K562 (cell line): ENCODE data around the gene TMEM50B. TPM values are rescaled to one million over a fixed set of nuclear protein-coding genes. Genes with fewer than 3 reads are reported as not detected.

ENCODE experiments used
- ATF1 ChIP-seq, 2 experiments: fragments of 450-650 bp in 1 of 2; IDR thresholded peaks; 2 replicates each; pipeline ENCODE4 v1.6.1; 2016; ENCODE audit warnings: missing compliant biosample characterization in 1 of 2, missing genetic modification characterization in 1 of 2
- CSDE1 ChIP-seq, 2 experiments: fragments of 450-650 bp; IDR thresholded peaks; 2 replicates each; pipeline ENCODE4 v1.6.1; 2016; ENCODE audit warnings: mild to moderate bottlenecking in 1 of 2
- HDAC2 ChIP-seq: fragments of 450-650 bp; IDR thresholded peaks from 2 replicates; pipeline ENCODE4 v1.6.1; 2016; ENCODE audit warnings: mild to moderate bottlenecking
- ILF3 ChIP-seq: fragments of 450-650 bp; IDR thresholded peaks from 2 replicates; pipeline ENCODE4 v1.6.1; 2018; ENCODE audit warnings: antibody characterized with exemption, mild to moderate bottlenecking, moderate library complexity, borderline replicate concordance
- MAZ ChIP-seq, 2 experiments: fragments of 450-650 bp in 1 of 2; sonication (generic) in 1 of 2; formaldehyde crosslinking; IDR thresholded peaks in 1 of 2; conservative IDR thresholded peaks in 1 of 2; 2 replicates each; pipeline versions ENCODE4 v1.4.0 to v1.5.0; 2020; ENCODE audit warnings: mild to moderate bottlenecking in 1 of 2, missing genetic modification reagents in 1 of 2
- POLR2A ChIP-seq: fragments of 450-650 bp; conservative IDR thresholded peaks from 2 replicates; pipeline ENCODE4 v1.6.1; 2016
- RHOXF2B ChIP-seq: fragments of 250-450 bp; sonication (Bioruptor Pico); conservative IDR thresholded peaks from 2 replicates; pipeline ENCODE4 v1.5.1; 2021
- ZC3H8 ChIP-seq: fragments of 450-650 bp; IDR thresholded peaks from 2 replicates; pipeline ENCODE4 v1.6.1; 2017
- ZNF121 ChIP-seq: sonication (generic); formaldehyde crosslinking; conservative IDR thresholded peaks from 2 replicates; pipeline ENCODE4 v1.8.0; 2022; ENCODE audit warnings: missing genetic modification reagents
- polyA plus RNA-seq, 8 experiments: library from polyadenylated mRNA; depleted of rRNA in 4 of 8; stranded (reverse) in 5 of 8; unstranded in 3 of 8; fragments of >200 nt; fragmentation: Nextera tagmentation in 2 of 8; fragmentation: Illumina TruSeq in 1 of 8; extraction: Ambion mirVana in 2 of 8; extraction: Trizol in 1 of 8; gene quantifications; 2 replicates each; pipeline versions ENCODE4 v1.2.1 to v1.2.3, GENCODE V29; 2011 to 2014; ENCODE audit warnings: inconsistent platforms in 1 of 8, missing spikeins in 1 of 8
- total RNA-seq, 7 experiments: library from RNA; depleted of rRNA in 6 of 7; stranded (reverse); fragments of >200 nt in 6 of 7; fragmentation: Illumina TruSeq in 2 of 7; extraction: Trizol in 2 of 7; gene quantifications; 2 replicates each; pipeline versions ENCODE4 v1.2.1 to v1.2.3, GENCODE V29; 2011 to 2021; ENCODE audit warnings: low replicate concordance in 1 of 7
- TF ChIP-seq, protein P1 (sequence below): fragments of 250-450 bp; sonication (Bioruptor Pico); IDR thresholded peaks from 2 replicates; pipeline ENCODE4 v1.4.0; 2020; ENCODE audit warnings: mild to moderate bottlenecking, moderate library complexity
- TF ChIP-seq, protein P2 (sequence below): fragments of 450-650 bp; IDR thresholded peaks from 2 replicates; pipeline ENCODE4 v1.6.1; 2016; ENCODE audit warnings: mild to moderate bottlenecking, moderate library complexity

TMEM50B gene
- total and polyA plus RNA-seq, 9 of the 15 experiments (the other 6 are each of a cell fraction or from before 2014, with no cell fraction given), result 20.5 to 64.6 (median 28.9) TPM

DNA sequence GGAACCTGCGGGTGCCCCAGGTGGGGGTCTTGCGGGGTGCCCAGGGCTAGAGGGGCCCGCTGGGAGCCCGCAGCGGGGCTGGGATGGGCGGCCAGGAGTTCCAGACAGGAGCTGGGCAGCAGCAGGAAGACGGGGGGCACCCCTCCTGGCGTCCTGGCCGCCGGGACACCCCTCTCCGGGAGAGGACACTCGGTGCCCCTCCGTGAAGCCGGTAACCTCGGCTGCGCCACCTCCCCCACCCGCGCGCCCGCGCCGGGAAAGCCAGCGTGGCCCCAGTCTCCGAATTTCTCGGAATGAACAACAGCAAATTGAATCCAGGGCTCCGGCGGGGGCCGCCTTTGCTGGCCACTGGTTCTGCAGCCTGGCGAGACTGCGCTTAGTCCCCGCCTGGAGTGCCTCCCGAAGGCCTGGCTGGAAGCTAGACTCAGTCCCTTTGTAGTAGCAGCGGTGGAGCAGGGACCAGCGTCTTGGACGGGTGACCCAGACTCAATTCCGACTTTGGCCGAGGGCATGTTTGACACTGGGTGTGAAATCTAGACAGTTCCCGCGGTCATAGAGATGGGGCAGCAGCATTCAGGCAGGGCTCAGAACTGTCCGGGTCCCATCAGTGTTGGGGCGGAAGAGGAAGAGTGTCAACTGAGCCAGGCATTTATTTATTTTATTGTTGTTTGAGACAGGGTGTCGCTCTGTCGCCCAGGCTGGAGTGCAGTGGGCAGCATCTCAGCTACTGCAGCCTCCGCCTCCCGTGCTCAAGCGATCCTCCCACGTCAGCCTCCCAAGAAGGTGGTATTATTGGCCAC lies 75.8 kb downstream of the TMEM50B start (continued):
- TF ChIP-seq CSDE1 (IDR thresholded peaks at IDR 0.05), result no peak
- TF ChIP-seq MAZ (CRISPR knock-in tag; conservative IDR thresholded peaks at IDR 0.05 in 1 of 2, IDR thresholded peaks at IDR 0.05 in 1 of 2), result peak; percentile 48 to 55; a peak in 2 of 4 replicates
- TF ChIP-seq ATF1 (CRISPR knock-in tag; IDR thresholded peaks at IDR 0.05), result no peak
- TF ChIP-seq ATF1 (tag; IDR thresholded peaks at IDR 0.05), result no peak
- TF ChIP-seq HDAC2, result peak; percentile 56; the same call in 1 of the 2 replicates
- no peak for TF ChIP-seq ILF3
- TF ChIP-seq, protein P1, sequence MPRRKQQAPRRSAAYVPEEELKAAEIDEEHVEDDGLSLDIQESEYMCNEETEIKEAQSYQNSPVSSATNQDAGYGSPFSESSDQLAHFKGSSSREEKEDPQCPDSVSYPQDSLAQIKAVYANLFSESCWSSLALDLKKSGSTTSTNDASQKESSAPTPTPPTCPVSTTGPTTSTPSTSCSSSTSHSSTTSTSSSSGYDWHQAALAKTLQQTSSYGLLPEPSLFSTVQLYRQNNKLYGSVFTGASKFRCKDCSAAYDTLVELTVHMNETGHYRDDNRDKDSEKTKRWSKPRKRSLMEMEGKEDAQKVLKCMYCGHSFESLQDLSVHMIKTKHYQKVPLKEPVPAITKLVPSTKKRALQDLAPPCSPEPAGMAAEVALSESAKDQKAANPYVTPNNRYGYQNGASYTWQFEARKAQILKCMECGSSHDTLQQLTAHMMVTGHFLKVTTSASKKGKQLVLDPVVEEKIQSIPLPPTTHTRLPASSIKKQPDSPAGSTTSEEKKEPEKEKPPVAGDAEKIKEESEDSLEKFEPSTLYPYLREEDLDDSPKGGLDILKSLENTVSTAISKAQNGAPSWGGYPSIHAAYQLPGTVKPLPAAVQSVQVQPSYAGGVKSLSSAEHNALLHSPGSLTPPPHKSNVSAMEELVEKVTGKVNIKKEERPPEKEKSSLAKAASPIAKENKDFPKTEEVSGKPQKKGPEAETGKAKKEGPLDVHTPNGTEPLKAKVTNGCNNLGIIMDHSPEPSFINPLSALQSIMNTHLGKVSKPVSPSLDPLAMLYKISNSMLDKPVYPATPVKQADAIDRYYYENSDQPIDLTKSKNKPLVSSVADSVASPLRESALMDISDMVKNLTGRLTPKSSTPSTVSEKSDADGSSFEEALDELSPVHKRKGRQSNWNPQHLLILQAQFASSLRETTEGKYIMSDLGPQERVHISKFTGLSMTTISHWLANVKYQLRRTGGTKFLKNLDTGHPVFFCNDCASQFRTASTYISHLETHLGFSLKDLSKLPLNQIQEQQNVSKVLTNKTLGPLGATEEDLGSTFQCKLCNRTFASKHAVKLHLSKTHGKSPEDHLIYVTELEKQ, result no peak
- TF ChIP-seq ZNF121 (CRISPR knock-in tag), result 0 out of 2 replicates have a peak, but pooled peaks have one; percentile 9
- no peak for TF ChIP-seq RHOXF2B (CRISPR knock-in tag)
- TF ChIP-seq, protein P2, sequence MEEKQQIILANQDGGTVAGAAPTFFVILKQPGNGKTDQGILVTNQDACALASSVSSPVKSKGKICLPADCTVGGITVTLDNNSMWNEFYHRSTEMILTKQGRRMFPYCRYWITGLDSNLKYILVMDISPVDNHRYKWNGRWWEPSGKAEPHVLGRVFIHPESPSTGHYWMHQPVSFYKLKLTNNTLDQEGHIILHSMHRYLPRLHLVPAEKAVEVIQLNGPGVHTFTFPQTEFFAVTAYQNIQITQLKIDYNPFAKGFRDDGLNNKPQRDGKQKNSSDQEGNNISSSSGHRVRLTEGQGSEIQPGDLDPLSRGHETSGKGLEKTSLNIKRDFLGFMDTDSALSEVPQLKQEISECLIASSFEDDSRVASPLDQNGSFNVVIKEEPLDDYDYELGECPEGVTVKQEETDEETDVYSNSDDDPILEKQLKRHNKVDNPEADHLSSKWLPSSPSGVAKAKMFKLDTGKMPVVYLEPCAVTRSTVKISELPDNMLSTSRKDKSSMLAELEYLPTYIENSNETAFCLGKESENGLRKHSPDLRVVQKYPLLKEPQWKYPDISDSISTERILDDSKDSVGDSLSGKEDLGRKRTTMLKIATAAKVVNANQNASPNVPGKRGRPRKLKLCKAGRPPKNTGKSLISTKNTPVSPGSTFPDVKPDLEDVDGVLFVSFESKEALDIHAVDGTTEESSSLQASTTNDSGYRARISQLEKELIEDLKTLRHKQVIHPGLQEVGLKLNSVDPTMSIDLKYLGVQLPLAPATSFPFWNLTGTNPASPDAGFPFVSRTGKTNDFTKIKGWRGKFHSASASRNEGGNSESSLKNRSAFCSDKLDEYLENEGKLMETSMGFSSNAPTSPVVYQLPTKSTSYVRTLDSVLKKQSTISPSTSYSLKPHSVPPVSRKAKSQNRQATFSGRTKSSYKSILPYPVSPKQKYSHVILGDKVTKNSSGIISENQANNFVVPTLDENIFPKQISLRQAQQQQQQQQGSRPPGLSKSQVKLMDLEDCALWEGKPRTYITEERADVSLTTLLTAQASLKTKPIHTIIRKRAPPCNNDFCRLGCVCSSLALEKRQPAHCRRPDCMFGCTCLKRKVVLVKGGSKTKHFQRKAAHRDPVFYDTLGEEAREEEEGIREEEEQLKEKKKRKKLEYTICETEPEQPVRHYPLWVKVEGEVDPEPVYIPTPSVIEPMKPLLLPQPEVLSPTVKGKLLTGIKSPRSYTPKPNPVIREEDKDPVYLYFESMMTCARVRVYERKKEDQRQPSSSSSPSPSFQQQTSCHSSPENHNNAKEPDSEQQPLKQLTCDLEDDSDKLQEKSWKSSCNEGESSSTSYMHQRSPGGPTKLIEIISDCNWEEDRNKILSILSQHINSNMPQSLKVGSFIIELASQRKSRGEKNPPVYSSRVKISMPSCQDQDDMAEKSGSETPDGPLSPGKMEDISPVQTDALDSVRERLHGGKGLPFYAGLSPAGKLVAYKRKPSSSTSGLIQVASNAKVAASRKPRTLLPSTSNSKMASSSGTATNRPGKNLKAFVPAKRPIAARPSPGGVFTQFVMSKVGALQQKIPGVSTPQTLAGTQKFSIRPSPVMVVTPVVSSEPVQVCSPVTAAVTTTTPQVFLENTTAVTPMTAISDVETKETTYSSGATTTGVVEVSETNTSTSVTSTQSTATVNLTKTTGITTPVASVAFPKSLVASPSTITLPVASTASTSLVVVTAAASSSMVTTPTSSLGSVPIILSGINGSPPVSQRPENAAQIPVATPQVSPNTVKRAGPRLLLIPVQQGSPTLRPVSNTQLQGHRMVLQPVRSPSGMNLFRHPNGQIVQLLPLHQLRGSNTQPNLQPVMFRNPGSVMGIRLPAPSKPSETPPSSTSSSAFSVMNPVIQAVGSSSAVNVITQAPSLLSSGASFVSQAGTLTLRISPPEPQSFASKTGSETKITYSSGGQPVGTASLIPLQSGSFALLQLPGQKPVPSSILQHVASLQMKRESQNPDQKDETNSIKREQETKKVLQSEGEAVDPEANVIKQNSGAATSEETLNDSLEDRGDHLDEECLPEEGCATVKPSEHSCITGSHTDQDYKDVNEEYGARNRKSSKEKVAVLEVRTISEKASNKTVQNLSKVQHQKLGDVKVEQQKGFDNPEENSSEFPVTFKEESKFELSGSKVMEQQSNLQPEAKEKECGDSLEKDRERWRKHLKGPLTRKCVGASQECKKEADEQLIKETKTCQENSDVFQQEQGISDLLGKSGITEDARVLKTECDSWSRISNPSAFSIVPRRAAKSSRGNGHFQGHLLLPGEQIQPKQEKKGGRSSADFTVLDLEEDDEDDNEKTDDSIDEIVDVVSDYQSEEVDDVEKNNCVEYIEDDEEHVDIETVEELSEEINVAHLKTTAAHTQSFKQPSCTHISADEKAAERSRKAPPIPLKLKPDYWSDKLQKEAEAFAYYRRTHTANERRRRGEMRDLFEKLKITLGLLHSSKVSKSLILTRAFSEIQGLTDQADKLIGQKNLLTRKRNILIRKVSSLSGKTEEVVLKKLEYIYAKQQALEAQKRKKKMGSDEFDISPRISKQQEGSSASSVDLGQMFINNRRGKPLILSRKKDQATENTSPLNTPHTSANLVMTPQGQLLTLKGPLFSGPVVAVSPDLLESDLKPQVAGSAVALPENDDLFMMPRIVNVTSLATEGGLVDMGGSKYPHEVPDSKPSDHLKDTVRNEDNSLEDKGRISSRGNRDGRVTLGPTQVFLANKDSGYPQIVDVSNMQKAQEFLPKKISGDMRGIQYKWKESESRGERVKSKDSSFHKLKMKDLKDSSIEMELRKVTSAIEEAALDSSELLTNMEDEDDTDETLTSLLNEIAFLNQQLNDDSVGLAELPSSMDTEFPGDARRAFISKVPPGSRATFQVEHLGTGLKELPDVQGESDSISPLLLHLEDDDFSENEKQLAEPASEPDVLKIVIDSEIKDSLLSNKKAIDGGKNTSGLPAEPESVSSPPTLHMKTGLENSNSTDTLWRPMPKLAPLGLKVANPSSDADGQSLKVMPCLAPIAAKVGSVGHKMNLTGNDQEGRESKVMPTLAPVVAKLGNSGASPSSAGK, result peak; percentile 19; the same call in 1 of the 2 replicates
- no peak for TF ChIP-seq ZC3H8
- TF ChIP-seq POLR2A, result peak; percentile 64
